ENCODE results near the gene EIF2B2.
A peak's percentile ranks its signal among the peaks of the same experiment; 100 is the strongest.

Gene EIF2B2

GRCh38 chr14:75002392-75003249 is at the start of gene EIF2B2:
EIF2B2 (plus strand) TSS chr14:75002921; CDS start chr14:75002991, 70 bp downstream.
- peak; percentile 96 to 97 for DNase-seq

DNA sequence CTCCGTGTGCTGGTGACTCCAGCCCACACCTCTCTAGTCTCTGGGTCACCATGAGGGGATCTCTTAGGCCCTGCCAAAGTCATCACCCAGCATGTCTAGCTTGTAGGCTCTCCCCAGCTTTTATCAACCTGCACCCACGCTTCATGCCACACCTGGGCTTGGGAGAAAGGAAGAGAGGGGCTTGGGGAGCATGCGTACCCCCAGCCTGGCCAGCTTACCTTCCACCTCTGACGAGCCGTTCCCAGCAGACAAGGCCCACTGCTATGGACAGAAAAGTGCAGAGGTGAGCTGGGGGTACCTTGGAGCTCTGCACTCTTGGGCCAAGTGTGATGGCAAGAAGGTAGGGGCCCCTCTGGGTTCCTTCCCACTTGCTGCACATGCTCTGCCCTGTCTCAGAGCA is 49.0 kb upstream of the EIF2B2 start:
- DNase-seq, result no peak

DNA sequence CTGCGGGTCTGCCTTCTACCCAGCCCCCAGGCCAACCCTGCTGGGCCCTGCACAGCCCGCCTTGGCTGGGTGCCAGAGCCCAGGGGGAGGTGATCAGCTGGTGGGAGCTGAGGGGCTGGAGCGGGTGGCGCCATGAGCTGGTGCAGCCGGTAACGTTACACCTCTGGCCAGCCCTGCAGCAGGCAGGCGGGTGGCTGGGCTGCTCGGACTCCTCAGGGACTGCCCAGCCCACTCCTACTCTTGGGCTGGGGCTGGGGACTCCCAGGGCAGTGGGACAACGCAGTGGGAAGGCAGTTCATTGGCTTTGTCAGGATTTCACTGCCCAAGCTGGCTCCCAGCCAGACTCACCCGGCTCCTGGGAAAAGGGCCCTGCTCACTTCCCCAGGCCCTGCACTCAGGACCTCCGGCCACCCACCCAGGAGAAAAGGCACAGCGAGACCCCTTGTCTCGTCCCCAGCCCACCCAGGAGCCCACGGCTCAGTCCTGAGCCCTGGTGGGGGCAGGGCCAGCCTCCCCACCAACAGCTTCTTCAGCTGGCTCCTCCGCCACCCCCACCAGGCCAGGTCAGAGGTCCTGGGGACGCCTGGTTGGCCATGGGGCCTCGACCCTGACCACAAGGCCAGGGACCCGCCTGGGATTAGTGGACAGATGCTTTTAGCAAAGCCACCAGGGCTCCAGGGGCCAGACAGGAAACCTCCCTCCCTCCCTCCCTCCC is 48.3 kb upstream of the EIF2B2 start:
- no peak for DNase-seq

DNA sequence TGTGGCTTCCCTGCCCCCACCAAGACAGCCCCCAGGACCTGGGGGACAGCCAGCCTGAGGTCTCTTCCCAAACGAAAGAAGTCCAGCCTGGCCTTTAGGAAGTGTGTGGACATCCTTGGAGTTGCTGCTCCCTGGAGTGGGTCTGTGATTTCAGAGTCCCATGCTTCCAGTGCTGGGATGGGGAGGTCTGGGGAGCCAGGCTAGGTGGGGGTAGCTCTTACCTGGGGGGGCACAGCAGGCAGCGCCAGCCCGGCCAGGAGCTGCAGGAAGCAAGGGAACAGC is 47.8 kb upstream of the EIF2B2 start:
- no peak for DNase-seq

DNA sequence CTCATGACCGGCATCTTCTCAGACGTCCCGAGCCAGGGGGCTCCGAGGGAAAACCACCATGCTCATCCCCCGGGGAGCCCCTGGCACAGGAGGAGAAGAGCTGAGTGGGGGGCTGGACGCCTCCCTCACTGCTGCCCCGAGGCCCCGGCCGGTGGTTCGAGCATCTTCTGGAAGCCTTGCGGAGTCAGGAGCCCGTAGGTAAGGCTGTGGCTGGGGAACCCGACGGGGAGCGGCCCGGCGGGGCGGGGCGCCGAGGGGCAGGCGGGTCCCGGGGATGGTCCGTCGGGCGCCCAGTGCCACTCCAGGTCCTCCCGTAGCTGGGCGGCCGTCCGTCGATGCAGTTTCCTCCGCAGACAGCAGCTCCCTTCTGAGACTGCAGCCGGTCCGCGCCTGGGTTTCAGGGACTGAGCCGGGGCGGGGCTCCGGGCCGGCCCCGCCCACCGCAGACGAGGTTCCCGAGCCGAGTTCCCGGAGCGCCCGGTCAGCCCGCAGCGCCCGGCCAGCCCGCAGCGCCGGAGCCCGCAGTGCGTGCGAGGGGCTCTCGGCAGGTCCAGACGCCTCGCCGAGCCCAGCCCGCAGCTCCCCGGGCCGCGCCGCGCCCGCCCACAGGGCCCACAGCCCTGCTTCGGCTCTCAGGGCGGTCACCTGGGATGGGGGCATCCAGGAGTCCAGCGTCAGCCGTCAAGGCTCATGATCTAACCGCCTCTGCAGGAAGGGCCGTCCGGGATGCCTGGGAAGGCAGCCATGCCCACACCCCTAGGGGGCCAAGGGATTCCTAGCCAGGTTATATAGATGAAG is 47.3 kb upstream of the EIF2B2 start, which contains the start of gene PGF:
Gene PGF, minus strand, starts transcription at position 369 of the 798 bp plus-strand sequence. Its CDS starts 355 bp downstream, at position 14.
- peak; percentile 6 to 12 for DNase-seq

GRCh38 chr14:74956027-74956279 is 46.8 kb upstream of the EIF2B2 start:
- DNase-seq, result no peak

DNA sequence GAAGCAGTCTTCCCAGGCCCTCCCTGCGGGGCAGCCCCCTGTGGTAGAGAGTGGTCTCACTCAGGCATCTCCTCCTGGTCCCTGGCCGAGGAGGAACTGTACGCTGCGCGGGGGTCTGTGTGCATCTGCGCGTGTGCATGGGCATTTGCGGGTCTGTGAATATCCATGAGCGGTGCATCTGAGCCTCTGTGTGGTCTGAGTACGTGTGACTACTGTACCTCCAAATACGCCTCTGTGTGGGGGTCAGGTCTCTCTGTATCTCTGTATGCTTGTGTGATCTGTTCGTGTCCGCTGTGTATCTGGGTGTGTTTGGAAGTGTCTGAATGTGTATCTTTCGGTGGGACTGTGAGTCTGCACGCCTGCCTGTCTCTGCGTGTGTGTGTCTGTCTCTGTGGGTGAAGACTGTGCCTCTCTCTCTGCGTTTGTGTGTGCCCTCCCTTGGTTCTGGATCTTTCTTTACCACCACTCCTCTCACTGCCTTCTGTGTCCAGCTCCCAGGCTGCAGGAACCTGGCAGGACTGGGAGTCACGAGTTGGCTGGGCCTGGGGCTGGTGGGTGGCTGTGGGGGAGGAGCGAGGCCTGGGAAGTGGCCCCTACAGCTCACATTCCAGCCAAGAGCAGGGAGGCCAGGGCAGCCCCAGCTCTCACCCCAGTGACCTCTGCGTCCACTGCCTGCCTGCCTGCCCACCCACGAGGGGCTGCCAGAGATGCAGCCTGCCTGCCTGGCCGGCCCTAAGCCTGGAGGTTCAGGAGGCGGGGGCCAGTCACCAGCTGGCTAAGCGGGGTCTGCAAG is 46.2 kb upstream of the EIF2B2 start:
- no peak for DNase-seq

- no peak for DNase-seq
These were observed 43.0 kb upstream of the EIF2B2 start for GRCh38 chr14:74959596-74960180.

GRCh38 chr14:74960736-74961135 is 42.0 kb upstream of the EIF2B2 start:
- no peak for DNase-seq

DNA sequence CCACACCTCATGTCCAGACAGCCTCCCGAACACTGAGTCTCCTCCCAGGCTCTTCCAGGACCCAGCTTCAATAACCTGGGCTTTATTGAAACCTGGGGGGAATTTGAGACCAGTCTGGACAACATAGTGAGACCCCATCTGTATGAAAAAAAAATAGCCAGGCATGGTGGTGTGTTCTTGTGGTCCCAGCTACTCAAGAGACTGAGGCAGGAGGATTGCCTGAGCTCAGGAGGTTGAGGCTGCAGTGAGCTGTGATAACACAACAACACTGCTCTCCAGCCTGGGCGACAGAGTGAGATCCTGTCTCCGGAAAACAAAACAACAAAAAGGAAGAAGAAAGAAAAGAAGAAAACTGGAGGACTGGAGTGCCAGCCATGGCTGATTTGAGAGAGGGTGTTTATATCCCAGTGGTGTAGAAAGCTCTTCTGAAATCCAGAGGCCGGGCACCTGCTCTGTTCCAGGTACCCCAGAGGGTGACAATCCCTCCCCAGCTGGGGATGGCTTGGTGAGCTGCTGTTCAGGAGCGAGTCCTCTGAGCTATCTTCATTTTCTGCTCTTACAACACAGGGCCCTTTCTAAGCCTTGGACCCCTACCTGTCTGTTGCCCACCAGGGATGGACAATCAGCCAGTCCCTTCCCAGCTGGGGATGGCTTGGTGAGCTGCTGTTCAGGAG is 41.3 kb upstream of the EIF2B2 start:
- no peak for DNase-seq

DNA sequence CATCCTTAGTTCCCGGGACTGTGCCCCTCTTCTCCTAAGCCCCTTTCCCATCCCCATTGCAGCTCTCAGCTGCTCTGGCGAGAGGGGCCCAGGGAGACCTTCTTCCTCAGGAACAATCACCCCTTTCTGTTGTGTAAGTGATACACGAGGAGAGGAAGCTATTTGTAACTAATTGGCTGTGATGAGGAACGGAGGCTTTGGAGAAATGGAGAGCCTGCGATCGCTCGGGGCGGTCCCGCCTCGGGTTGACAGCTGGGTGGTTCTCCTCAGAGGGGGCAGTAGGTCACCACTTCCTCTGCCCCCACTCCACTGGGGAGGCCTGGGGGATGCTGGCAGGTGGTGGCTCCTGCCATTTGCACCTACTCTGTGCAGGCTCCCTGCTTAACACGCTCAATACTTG is 40.7 kb upstream of the EIF2B2 start:
- DNase-seq, result no peak

GRCh38 chr14:74962493-74962892 is 40.2 kb upstream of the EIF2B2 start:
- peak; percentile 11 to 39 for DNase-seq

GRCh38 chr14:74963178-74963704 is 39.5 kb upstream of the EIF2B2 start:
- no peak for DNase-seq

DNA sequence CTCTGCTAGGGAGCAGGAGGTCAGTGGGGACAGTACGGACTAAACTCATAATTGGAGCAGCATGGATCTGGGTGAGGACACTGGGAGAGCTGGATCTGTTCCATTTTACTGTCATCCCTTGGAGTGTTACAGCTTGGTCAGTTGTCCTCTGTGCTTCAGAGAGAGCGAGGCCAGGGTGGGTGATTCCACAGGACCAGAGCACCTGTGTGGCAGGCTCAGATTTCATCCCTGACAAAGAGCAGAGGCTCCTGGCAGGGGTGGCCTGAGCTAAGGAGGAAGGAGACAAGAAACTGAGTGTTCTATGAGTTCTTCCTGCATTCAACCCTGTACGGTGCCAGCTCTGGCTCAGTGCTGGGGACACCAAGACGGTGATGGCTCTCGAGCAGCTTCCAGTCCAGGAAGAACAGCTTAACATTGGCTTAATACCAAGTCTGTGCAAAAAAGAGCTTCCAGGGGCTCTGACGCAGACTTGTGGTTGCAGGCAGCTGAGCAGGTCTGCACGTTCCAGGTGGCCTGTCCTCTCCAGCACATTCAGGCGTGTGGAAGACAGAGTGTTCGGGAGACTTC is 38.9 kb upstream of the EIF2B2 start:
- DNase-seq, result no peak

- no peak for DNase-seq
These were observed 37.8 kb upstream of the EIF2B2 start for GRCh38 chr14:74964787-74965485.

- DNase-seq, result no peak
These were observed 37.1 kb upstream of the EIF2B2 start for GRCh38 chr14:74965486-74966153.

DNA sequence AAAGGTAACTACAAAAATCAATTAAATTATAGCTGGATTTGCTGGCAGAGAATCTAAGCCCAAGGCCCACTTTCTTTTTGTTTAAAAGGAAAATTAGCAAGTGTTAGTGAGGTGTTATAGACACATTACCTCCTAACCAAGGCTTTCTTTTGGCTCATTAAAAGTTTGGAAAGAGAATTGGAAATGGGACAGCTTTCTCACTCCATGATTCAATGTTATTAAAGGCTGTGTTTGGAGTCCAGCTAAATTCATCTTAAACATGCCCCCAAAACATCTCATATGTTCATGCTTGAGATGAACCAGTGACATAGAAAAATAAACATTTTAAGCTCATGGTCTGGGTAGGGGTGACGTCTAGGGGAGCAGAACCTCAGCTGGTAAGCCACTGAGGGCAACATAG is 33.9 kb upstream of the EIF2B2 start:
- DNase-seq, result no peak

DNA sequence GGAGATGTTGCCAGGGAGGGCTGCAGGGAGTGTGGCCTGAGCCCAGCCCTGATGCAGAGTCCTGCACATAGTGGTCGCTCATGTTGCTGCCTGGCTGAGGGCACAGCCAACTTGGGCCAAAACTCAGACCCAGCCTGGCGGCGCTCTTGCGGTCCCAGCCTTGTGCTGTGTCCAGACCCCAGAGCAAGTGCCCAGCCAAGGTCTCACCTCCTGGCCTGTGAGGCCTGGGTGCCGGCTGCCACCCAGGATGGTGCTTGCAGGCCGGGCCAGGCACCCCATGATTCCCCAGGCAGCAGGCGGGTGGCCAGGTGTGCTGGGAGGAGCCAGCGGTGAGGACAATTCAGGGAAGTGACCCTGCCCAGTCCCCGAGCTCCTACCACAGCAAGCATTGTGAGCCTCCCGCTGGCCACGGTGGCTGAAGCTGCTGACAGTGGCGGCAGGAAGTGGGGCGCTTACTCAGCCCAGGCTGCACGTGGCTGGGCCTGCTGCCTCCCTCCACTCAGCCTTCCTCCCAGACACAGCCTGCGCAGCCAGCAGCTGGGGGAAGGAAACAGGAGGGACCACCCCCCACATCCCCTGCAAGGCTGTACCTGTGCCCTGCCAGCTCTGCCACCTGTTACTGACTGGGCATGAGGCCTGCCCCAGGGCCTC is 29.6 kb upstream of the EIF2B2 start:
- peak; percentile 45 to 54 for DNase-seq

DNA sequence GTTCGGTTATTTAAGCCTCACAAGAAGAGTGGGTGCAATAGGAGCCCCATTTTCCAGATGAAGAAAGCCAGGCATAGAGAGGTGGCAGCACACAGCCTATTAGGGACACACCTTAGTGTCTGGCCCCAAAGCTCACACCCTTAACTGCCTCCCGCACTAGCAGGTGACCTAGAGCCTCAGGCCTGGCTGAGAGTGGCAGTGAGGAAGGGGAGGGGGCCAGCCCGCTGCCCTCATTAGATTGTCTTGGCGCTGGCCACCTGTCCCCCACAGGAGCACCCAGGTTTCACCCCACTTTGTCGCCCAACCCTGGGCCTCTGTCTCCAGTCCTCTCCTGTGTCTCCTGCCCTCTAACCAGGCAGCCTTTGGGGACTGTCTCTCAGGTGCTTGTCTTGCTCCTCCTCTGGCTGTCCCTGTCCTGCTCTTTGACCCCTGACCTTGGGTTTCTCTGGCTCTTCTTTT is 28.8 kb upstream of the EIF2B2 start:
- no peak for DNase-seq
